NCI-H524 treated with DMSO at 0.1 percent for 48 hours (cell line): ENCODE measurements around the gene ANO4.

Experiments used
- DNase-seq: peaks from one replicate; lab custom pipeline; 2025; lab: John Stamatoyannopoulos, UW

ANO4 gene

GRCh38 chr12:100808777-100809176, 14.2 kb downstream of the ANO4 start:
- DNase-seq: no peak

- DNase-seq: no peak
Measured at GRCh38 chr12:100820314-100820713, 25.7 kb downstream of the ANO4 start.

GRCh38 chr12:100823963-100824362, 29.4 kb downstream of the ANO4 start:
- no peak for DNase-seq

- DNase-seq: no peak
Measured at GRCh38 chr12:100824476-100824875, 29.9 kb downstream of the ANO4 start.

GRCh38 chr12:100826323-100826722, 31.7 kb downstream of the ANO4 start:
- no peak for DNase-seq

GRCh38 chr12:100827901-100828520, 33.4 kb downstream of the ANO4 start:
- DNase-seq: no peak

GRCh38 chr12:100830003-100830795, 35.6 kb downstream of the ANO4 start:
- DNase-seq: no peak

GRCh38 chr12:100833282-100833681, 38.7 kb downstream of the ANO4 start:
- no peak for DNase-seq

- DNase-seq: no peak
Measured at GRCh38 chr12:100840748-100841147, 46.2 kb downstream of the ANO4 start.

- no peak for DNase-seq
Measured at GRCh38 chr12:100842156-100842555, 47.6 kb downstream of the ANO4 start.

GRCh38 chr12:100843061-100843460, 48.5 kb downstream of the ANO4 start:
- no peak for DNase-seq

GRCh38 chr12:100845095-100845494, 50.5 kb downstream of the ANO4 start:
- no peak for DNase-seq

- no peak for DNase-seq
Measured at GRCh38 chr12:100851637-100852036, 57.1 kb downstream of the ANO4 start.

- no peak for DNase-seq
Measured at GRCh38 chr12:100857418-100857817, 62.8 kb downstream of the ANO4 start.

- DNase-seq: no peak
Measured at GRCh38 chr12:100857971-100858370, 63.4 kb downstream of the ANO4 start.

GRCh38 chr12:100858656-100859055, 64.1 kb downstream of the ANO4 start:
- no peak for DNase-seq

GRCh38 chr12:100859063-100859627, 64.6 kb downstream of the ANO4 start:
- no peak for DNase-seq

- DNase-seq: no peak
Measured at GRCh38 chr12:100860611-100861010, 66.0 kb downstream of the ANO4 start.

GRCh38 chr12:100862676-100863075, 68.1 kb downstream of the ANO4 start:
- DNase-seq: no peak

GRCh38 chr12:100864366-100864765, 69.8 kb downstream of the ANO4 start:
- no peak for DNase-seq

- DNase-seq: no peak
Measured at GRCh38 chr12:100867639-100868393, 73.2 kb downstream of the ANO4 start.

GRCh38 chr12:100868487-100868886, 73.9 kb downstream of the ANO4 start:
- no peak for DNase-seq
